HG02610 (cell line): ENCODE data around the gene CAMSAP2.

Source experiments
- ATAC-seq: cut with Tn5 transposase; IDR thresholded peaks from one replicate; pipeline ENCODE4 v1.9.1; 2021; ENCODE audit warnings: mild to moderate bottlenecking, moderate library complexity; ENCODE audit not compliant: unreplicated experiment

CAMSAP2 gene

DNA sequence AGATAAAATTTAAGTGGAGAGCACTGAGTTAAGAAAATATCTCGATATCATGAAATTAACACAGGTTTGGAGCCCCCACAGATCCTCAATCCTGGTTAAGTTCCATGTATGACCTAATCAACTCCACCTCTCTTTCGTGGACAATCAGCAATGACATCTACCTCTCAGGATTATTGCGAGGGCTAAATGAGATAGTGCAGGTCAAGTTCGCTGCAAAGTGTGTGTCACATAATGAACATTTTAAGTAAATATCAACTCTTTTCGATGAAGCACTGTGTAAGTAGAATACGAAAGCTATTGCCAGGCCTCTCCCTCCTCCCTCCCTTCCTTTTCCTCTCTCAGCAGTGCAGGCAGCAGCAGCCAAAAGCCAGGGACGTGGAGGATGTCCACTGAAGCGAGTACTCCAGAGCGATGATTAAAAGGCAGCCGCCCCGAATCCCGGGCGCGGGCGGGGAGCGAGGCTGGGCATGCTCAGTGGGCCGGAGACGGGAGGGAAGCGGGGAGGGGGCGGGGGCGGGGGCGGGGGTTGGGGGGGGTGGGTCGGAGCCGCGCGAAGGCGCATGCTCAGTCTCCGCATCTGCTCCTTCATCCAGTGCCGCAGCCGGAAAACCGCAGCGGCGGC is at the start of gene CAMSAP2:
CAMSAP2 (plus strand) TSS at position 567 of the 622 bp plus-strand sequence. CDS start 935 bp downstream, outside the sequence.
- peak; percentile 37 for ATAC-seq

GRCh38 chr1:200692316-200692715 is 46.4 kb upstream of the CAMSAP2 start:
- ATAC-seq: no peak

DNA sequence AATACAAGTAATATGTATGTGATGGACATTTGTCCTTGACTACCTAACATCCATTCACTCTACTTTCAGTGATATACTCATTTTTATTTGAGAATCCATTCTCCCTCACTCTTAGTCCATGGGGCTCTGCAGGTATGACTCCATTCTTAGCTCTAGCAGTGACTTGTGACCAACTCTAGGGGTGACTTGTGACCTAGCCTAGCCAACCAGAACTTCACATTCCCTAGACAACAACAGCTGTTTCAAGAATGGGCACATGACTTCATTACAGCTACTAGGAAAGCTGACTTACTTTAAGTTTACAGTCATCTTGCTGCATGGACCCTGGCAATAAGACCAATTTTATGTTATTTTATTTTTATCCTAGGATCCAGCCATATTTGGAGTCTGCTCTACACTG is 45.4 kb upstream of the CAMSAP2 start:
- ATAC-seq: no peak

DNA sequence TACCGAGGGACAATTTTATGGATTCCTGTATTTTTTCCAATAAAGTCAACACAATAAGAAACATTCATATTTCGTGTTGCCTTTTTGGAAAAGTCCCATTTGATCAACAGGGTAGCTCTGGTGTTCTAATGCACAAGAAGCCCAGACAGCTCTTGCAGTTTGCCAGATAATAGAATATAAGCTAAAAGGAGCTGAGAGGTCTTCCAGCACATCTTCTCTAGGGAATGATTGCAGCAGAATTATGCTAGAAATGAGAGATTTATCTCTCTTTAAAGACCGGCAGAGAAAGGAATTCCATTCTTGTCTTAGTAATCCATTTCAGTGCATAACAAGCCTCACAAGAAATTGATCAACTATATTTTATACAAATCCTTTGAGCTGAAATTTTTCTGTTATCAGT is 44.0 kb upstream of the CAMSAP2 start:
- no peak for ATAC-seq

DNA sequence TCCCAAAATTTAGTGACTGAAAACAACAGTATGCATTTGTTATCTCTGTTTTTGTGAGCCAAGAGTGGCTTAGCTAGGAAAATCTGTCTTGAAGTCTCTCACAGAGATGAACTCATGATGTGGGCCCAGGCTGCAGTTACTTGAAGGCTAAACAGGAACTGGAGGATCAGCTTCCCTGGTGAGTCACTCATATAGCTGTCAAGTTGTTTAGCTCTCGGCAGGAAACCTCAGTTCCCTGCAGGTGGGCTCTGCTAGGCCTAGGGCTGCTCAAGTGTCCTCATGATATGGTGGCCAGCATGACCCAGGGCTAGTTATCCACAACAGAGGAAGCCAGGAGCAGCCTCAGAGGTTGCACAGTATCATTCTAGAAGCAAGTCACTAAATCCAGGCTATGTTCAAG is 38.8 kb upstream of the CAMSAP2 start:
- no peak for ATAC-seq

DNA sequence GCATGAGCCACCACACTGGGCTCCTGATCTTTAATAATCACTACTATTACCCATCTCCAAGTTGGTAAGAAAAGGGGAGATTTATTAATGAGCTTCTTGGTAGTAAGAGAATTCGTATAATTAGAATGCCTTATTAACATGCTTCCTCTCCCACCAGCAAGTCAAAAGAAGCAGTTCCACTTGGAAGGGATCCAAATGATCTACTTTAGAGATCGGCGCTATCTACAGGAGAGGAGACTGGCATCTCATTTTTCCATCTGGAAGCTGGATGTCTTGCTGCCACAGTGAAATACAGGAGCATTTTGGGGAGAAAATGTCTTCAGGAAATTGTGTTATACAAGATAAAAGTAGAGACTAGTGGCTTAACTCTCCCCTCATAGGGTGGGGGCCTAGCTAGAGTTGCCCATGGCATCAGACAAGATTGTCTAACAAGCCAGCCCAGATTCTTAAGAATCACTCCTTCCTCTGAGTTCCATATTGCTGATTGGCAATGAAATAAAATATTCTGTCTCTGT is 33.6 kb upstream of the CAMSAP2 start:
- ATAC-seq: no peak

- ATAC-seq: no peak
Measured at GRCh38 chr1:200706111-200706814, 32.4 kb upstream of the CAMSAP2 start.

- ATAC-seq: no peak
Measured at GRCh38 chr1:200707116-200707515, 31.6 kb upstream of the CAMSAP2 start.

- no peak for ATAC-seq
Measured at GRCh38 chr1:200708161-200708560, 30.5 kb upstream of the CAMSAP2 start.

DNA sequence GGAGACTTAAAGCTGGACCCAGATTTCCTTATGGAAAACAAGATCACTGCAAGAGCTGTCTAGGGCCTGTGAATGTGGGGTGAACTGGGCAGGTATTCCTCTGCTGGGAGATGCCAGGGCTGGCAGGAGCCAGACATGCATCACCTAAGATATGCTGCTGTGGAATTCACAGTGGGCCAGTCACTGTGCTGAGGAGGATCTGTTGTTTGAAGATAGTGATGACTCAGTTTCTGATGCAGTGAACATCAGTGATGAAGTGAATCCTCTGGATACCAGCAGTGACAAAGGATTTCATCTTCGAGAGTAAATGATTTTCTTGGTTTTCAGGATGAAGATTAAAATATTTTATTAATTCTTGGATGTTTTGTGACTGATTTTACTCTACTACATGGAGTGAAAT is 29.9 kb upstream of the CAMSAP2 start:
- no peak for ATAC-seq

GRCh38 chr1:200710166-200710565 is 28.5 kb upstream of the CAMSAP2 start:
- ATAC-seq: no peak

DNA sequence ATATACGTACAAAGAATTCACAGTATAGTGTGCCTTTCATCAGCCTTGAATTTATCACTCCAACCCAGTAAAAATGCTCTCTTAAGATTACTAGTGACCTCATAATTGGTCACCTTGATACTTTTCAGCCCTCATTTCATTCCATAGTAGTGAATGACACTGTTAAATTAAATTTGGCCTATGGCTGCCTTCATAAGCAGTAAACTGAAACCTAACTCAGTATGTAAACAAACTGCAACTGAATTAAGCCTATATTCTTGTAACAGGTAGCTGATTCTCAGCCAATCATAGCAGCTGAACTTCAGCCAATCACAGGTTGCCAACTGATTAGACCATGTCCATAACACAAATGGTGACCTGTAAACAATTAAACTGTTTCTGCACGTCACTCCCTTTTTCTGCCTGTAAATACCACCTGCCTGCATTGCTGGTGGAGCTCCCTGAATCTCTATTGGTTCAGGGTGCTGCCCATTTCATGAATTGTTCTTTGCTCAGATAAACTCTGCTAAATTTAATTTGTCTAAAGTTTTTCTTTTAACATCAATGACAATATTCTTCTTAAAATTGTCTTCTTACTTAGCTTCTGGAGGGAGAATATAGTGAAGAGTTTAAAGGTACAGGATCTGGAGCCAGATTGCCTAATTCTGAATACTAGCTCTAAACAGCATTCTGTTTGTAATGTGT is 24.0 kb upstream of the CAMSAP2 start:
- ATAC-seq: no peak

- no peak for ATAC-seq
Measured at GRCh38 chr1:200720199-200720598, 18.5 kb upstream of the CAMSAP2 start.

DNA sequence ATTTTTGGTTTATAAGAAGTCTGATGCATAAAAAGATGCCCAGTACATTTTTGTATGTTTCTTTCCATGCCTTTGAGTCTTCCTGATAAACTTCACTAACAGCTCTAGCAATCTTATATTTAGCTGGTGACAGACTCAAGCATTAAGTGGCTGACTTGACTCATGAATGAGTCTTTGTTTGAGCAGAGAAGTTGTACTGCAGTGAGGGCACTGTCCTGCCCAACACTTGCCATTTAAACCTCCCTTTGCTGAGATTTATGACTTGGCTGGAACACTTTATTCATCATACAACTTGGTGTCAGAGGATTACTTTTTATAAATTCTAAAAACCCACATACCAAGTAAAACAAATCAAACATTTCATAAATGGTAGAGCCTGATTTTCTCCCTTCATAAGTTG is 14.6 kb upstream of the CAMSAP2 start:
- ATAC-seq: no peak

GRCh38 chr1:200727257-200727656 is 11.4 kb upstream of the CAMSAP2 start:
- no peak for ATAC-seq

- no peak for ATAC-seq
Measured at GRCh38 chr1:200729863-200730262, 8.8 kb upstream of the CAMSAP2 start.

GRCh38 chr1:200731654-200732332 is 6.9 kb upstream of the CAMSAP2 start:
- no peak for ATAC-seq

DNA sequence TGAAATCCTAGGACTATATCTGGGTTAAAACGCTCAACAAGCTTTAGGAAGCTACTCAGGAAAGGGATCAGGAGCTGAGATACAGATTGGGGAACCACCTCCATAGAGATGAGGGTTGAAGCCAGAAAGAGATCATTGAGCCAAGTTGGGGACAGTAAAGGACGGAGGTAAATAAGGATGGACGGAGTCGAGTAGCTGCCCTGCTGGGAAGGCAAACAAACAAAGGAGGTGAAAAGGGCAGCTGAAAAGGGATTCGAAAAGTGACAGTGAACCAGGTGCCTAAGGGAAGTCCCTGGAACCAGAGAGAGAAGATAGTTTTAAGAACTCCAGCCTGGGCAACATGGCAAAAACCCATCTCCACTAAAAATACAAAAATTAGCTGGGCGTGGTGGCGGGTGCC is 6.3 kb upstream of the CAMSAP2 start:
- no peak for ATAC-seq

DNA sequence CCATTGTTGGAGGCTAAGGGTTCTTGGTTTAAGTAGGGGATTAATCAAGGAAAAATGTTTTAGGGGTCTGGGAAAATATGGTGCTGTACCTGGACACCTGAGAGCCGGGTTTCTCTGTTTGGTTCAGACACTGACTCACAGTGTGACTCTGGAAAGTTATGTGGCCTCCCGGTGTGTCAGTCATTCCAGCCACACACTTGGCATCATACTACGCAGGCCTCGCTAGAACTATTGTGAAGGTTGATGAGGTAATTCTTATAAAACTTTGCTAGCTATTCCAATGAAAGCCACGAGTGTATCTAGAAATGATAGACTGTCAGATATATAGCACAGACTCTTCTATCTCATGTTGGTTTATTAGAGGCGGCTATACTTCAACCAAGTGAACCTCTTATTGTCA is 4.8 kb upstream of the CAMSAP2 start:
- ATAC-seq: no peak

DNA sequence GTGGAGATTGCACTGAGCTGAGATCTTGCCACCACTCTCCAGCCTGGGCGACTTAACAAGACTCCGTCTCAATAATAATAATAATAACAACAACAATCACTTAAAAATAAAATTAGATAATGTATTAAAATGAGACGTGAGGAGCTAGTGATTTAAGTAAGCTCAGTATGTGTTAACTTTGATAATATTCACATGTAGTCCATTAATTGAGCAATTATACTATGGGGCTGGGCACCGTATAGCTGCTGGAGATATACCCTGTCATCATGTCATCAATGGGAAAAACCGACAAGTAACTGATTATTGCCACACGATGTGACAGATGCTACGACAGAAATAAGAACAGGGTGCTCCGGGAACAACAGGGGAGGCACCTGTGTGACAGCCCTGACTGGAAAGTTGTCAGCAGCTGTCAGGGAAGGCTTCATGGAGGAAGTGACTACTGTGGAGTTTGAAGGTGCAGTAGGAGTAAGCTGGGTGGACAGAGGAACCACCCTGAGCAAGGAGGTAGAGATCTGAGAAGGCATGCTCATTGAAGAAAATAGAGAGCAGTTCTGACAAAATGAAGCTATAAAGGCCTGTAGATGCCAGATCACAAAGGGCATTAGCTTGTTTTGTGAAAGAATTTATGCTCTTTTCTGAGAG is 924 bp upstream of the CAMSAP2 start:
- no peak for ATAC-seq
